ENCODE measurements around the gene POLE. TPM values are rescaled to one million over a fixed set of nuclear protein-coding genes. Genes with fewer than 3 reads are reported as not detected.

POLE gene
- total RNA-seq, 4 donors from 2014 or later: 7.2 to 63.8 (median 23.3) TPM

DNA sequence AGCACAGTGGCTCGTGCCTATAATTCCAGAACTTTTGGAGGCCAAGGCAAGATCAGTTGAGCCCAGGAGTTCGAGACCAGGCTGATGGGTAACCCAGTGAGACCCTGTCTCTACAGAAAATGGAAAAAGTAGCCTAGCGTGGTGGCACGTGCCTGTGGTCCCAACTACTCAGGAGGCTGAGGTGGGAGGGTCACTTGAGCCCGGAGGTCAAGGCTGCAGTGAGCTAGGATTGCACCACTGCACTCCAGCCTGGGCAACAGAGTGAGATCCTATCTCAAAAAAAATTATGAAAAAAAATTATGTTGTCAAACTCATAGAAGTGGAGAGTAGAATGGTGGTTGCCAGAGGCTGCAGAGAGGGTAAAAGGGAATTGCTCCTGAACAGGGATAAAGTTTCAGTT is 73.1 kb downstream of the POLE start:
- no peak overlapping the region for H3K4me3 ChIP-seq
- H3K36me3 ChIP-seq: no peaks in the 10 kb centered on the region
- H3K9me3 ChIP-seq: peaks cover 0 to 28% (median 0%) of the 10 kb centered on the region in 3 donors
- no peak overlapping the region for H3K27ac ChIP-seq
- WGBS, 2 donors (ENCODE audit: low coverage in 1 of 2): 75 to 92% methylated on average over 2 of the region's 5 CpGs
- H3K27me3 ChIP-seq: peaks cover 71% of the 10 kb centered on the region
- peaks cover 0 to 34% (median 0%) of the 10 kb centered on the region in 3 donors for H3K4me1 ChIP-seq
- ATAC-seq: no peak
- no peak for TF ChIP-seq POLR2AphosphoS5 (IDR thresholded peaks at IDR 0.05)
- TF ChIP-seq EP300 (IDR thresholded peaks at IDR 0.05): no peak
- no peak for TF ChIP-seq POLR2A (IDR thresholded peaks at IDR 0.05)
- TF ChIP-seq, protein P1, sequence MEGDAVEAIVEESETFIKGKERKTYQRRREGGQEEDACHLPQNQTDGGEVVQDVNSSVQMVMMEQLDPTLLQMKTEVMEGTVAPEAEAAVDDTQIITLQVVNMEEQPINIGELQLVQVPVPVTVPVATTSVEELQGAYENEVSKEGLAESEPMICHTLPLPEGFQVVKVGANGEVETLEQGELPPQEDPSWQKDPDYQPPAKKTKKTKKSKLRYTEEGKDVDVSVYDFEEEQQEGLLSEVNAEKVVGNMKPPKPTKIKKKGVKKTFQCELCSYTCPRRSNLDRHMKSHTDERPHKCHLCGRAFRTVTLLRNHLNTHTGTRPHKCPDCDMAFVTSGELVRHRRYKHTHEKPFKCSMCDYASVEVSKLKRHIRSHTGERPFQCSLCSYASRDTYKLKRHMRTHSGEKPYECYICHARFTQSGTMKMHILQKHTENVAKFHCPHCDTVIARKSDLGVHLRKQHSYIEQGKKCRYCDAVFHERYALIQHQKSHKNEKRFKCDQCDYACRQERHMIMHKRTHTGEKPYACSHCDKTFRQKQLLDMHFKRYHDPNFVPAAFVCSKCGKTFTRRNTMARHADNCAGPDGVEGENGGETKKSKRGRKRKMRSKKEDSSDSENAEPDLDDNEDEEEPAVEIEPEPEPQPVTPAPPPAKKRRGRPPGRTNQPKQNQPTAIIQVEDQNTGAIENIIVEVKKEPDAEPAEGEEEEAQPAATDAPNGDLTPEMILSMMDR (IDR thresholded peaks at IDR 0.05): no peak

DNA sequence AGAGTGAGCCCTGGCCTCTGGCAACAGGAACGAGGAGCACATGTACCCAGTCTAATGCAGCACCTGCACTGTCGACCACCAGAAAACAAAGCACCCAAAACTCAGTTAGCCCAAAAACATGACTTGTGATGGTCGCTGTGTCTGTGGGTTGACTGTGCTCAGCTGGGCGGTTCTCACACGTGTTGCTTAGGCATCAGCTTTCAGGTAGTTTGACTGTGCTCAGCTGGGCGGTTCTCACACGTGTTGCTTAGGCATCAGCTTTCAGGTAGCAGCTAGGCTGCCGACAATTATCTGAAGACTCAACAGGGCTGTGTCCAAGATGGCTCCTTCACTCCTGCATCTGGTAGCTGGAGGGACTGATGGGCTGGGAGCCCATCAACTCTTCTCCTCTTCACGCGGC is 75.5 kb downstream of the POLE start:
- WGBS, 2 donors (ENCODE audit: low coverage in 1 of 2): 96% methylated on average over 4 of the region's 10 CpGs; no CpG with 5 or more reads in 1 of the 2 donors

GRCh38 chr12:132610866-132611602 is 76.1 kb downstream of the POLE start:
- peaks cover 68% of the 10 kb centered on the region for H3K27me3 ChIP-seq
- TF ChIP-seq, protein P1 (IDR thresholded peaks at IDR 0.05): no peak
- TF ChIP-seq POLR2AphosphoS5 (IDR thresholded peaks at IDR 0.05) (no peak), EP300 (IDR thresholded peaks at IDR 0.05) (no peak), POLR2A (IDR thresholded peaks at IDR 0.05) (no peak)
- H3K36me3 ChIP-seq: no peaks in the 10 kb centered on the region
- H3K4me3 ChIP-seq: peak overlapping the region in 1 of 2 donors; percentile 32
- ATAC-seq: no peak
- peaks cover 0 to 15% (median 0%) of the 10 kb centered on the region in 3 donors for H3K4me1 ChIP-seq
- 60 to 73% methylated on average over 2 to 9 of the region's 33 CpGs for WGBS, 2 donors (ENCODE audit: low coverage in 1 of 2)
- H3K9me3 ChIP-seq: peaks cover 0 to 13% (median 0%) of the 10 kb centered on the region in 3 donors
- H3K27ac ChIP-seq: no peak overlapping the region

More for the DNA sequence above, 75.5 kb downstream of the POLE start:
- H3K27me3 ChIP-seq: peaks cover 68% of the 10 kb centered on the region
- peaks cover 0 to 15% (median 0%) of the 10 kb centered on the region in 3 donors for H3K4me1 ChIP-seq
- TF ChIP-seq POLR2AphosphoS5 (IDR thresholded peaks at IDR 0.05) (no peak), POLR2A (IDR thresholded peaks at IDR 0.05) (no peak), EP300 (IDR thresholded peaks at IDR 0.05) (no peak)
- TF ChIP-seq, protein P1 (IDR thresholded peaks at IDR 0.05): no peak
- H3K27ac ChIP-seq: no peak overlapping the region
- no peak overlapping the region for H3K4me3 ChIP-seq
- peaks cover 0 to 19% (median 0%) of the 10 kb centered on the region in 3 donors for H3K9me3 ChIP-seq
- no peaks in the 10 kb centered on the region for H3K36me3 ChIP-seq
- ATAC-seq: no peak

DNA sequence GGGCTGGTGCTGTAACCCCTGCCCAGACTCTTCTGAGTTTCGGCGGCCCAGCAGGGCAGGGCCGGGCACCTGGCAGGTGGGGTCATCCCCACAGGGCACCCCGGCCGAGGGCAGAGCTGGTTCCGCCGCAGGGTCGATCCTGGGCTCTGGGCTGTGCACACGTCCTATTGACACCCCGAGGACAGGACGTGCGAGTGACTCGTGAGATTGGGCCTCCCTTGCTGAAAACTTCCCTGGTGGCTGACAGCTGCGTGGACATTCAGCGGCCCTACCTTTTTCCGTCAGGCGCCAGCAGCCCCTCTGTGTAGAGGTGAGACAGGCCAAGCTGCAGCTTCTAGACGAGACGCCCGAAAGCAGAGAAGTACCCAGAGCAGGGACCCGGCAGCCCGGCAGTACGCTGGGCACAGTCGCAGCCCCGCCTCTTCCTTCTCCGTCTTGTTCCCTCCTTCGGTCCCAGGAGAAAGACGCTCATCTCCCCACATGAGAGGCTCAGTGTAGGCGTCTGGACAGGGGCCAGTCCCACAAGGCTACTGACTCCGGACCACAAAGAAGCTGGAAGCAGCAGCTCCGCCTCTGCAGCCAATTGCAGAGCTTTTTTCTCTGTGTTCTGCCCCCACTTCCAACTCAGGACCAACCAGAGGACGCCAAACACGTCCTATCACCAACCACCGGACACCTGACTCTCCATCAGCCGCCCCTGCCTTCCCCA is 76.9 kb downstream of the POLE start, which contains the start of gene LRCOL1:
TSS of gene LRCOL1 (minus strand) at position 532 of the 709 bp plus-strand sequence. CDS start 4,331 bp downstream, outside the sequence.
- no peak within 1 kb of the TSS for H3K27ac ChIP-seq
- peaks cover 68% of the 10 kb centered on the region for H3K27me3 ChIP-seq
- 22% methylated on average over 19 of the region's 35 CpGs; no CpG with 5 or more reads in 1 of the 2 donors for WGBS, 2 donors (ENCODE audit: low coverage in 1 of 2)
- peak within 1 kb of the TSS in 1 of 2 donors; percentile 32 for H3K4me3 ChIP-seq
- peaks cover 0 to 14% (median 0%) of the 10 kb centered on the region in 3 donors for H3K4me1 ChIP-seq
- H3K9me3 ChIP-seq: peaks cover 0 to 11% (median 0%) of the 10 kb centered on the region in 3 donors
- TF ChIP-seq EP300 (IDR thresholded peaks at IDR 0.05): no peak
- TF ChIP-seq POLR2AphosphoS5 (IDR thresholded peaks at IDR 0.05): no peak
- no peak for TF ChIP-seq POLR2A (IDR thresholded peaks at IDR 0.05)
- TF ChIP-seq, protein P1 (IDR thresholded peaks at IDR 0.05): no peak
- ATAC-seq: no peak
- H3K36me3 ChIP-seq: no peaks in the 10 kb centered on the region

Measured in gastroesophageal sphincter (tissue), 4 donors.